HEK293 (cell line): ENCODE measurements around the gene PROCA1.
A peak's percentile ranks its signal among the peaks of the same experiment; 100 is the strongest.

Experiments
- CTCF ChIA-PET: fragments of 350-600 bp; formaldehyde crosslinking; extraction: SDS; loops from one replicate; lab custom pipeline; 2021; ENCODE audit warnings: antibody characterized with exemption; lab: Yijun Ruan, JAX
- POLR2A ChIA-PET: fragments of 300-600 bp; formaldehyde crosslinking; extraction: SDS; loops from one replicate; lab custom pipeline; 2020; ENCODE audit warnings: antibody characterized with exemption, inconsistent platforms; lab: Yijun Ruan, JAX
- H3K27ac ChIP-seq: fragments of 200-500 bp; sonication (Bioruptor generic); 2 replicates; pipeline ENCODE4 v1.5.1; 2014; ENCODE audit warnings: low read depth, low read length, control low read depth, inconsistent platforms; ENCODE audit errors: extremely low read depth
- H3K36me3 ChIP-seq, 2 experiments: fragments of 200-500 bp in 1 of 2; sonication (Bioruptor generic) in 1 of 2; 1 replicate in 1 of 2; 2 replicates in 1 of 2; pipeline ENCODE4 v1.5.1; 2014 to 2017; ENCODE audit warnings: inconsistent platforms in 2 of 2, low read length in 2 of 2; ENCODE audit not compliant: control insufficient read depth in 2 of 2, insufficient read depth in 1 of 2
- H3K4me1 ChIP-seq: fragments of 200-500 bp; sonication (Bioruptor generic); 2 replicates; pipeline ENCODE4 v1.5.1; 2014; ENCODE audit warnings: mild to moderate bottlenecking, low read length, inconsistent platforms; ENCODE audit not compliant: control insufficient read depth, insufficient read depth
- H3K4me3 ChIP-seq: 2 replicates; pipeline ENCODE4 v1.5.1; 2011; ENCODE audit warnings: low read depth, mild to moderate bottlenecking, control low read depth, low read length, moderate library complexity
- H3K9me3 ChIP-seq: fragments of 200-500 bp; sonication (Bioruptor generic); 2 replicates; pipeline ENCODE4 v1.5.1; 2014; ENCODE audit warnings: low read depth, low read length, inconsistent platforms; ENCODE audit not compliant: control insufficient read depth, insufficient read depth
- EGR2 ChIP-seq: fragments of 450-650 bp; formaldehyde crosslinking; IDR thresholded peaks from 2 replicates; pipeline ENCODE4 v1.5.1; 2016; ENCODE audit warnings: low read depth, missing biosample characterization, missing genetic modification characterization
- MEIS1 ChIP-seq: sonication (generic); formaldehyde crosslinking; IDR thresholded peaks from 2 replicates; pipeline ENCODE4 v1.8.1; 2022; ENCODE audit warnings: missing genetic modification reagents, mild to moderate bottlenecking, borderline replicate concordance
- PRDM1 ChIP-seq: fragments of 450-650 bp; formaldehyde crosslinking; IDR thresholded peaks from 2 replicates; pipeline ENCODE4; 2016; ENCODE audit warnings: missing biosample characterization, missing genetic modification characterization
- YY1 ChIP-seq: fragments of 450-650 bp; formaldehyde crosslinking; IDR thresholded peaks from 2 replicates; pipeline ENCODE4 v1.5.1; 2018; ENCODE audit warnings: missing biosample characterization, missing genetic modification characterization
- ZBTB20 ChIP-seq: fragments of 450-650 bp; formaldehyde crosslinking; IDR thresholded peaks from 2 replicates; pipeline ENCODE4 v1.5.1; 2016; ENCODE audit warnings: missing biosample characterization, missing genetic modification characterization
- ZBTB48 ChIP-seq: fragments of 450-650 bp; formaldehyde crosslinking; IDR thresholded peaks from 2 replicates; pipeline ENCODE4 v1.5.1; 2016; ENCODE audit warnings: missing biosample characterization, missing genetic modification characterization
- ZBTB8A ChIP-seq: fragments of 450-650 bp; formaldehyde crosslinking; IDR thresholded peaks from 2 replicates; pipeline ENCODE4 v1.5.1; 2016; ENCODE audit warnings: missing biosample characterization, missing genetic modification characterization
- ZFP69B ChIP-seq: fragments of 450-650 bp; formaldehyde crosslinking; IDR thresholded peaks from 2 replicates; pipeline ENCODE4 v1.5.1; 2016; ENCODE audit warnings: missing biosample characterization, missing genetic modification characterization
- ZNF133 ChIP-seq: fragments of 450-650 bp; formaldehyde crosslinking; IDR thresholded peaks from 2 replicates; pipeline ENCODE4 v1.5.1; 2016; ENCODE audit warnings: missing biosample characterization, missing genetic modification characterization
- ZNF280D ChIP-seq: fragments of 450-650 bp; formaldehyde crosslinking; IDR thresholded peaks from 2 replicates; pipeline ENCODE4 v1.5.1; 2016; ENCODE audit warnings: missing biosample characterization, missing genetic modification characterization
- ZNF292 ChIP-seq: fragments of 450-650 bp; formaldehyde crosslinking; IDR thresholded peaks from 2 replicates; pipeline ENCODE4 v1.5.1; 2016; ENCODE audit warnings: low read depth, missing biosample characterization, missing genetic modification characterization, borderline replicate concordance
- ZNF324 ChIP-seq: fragments of 450-650 bp; formaldehyde crosslinking; IDR thresholded peaks from 2 replicates; pipeline ENCODE4 v1.5.1; 2016; ENCODE audit warnings: missing biosample characterization, missing genetic modification characterization
- ZNF404 ChIP-seq: fragments of 450-650 bp; formaldehyde crosslinking; IDR thresholded peaks from 2 replicates; pipeline ENCODE4 v1.5.1; 2017; ENCODE audit warnings: missing biosample characterization, missing genetic modification characterization
- ZNF423 ChIP-seq: fragments of 450-650 bp; formaldehyde crosslinking; IDR thresholded peaks from 2 replicates; pipeline ENCODE4 v1.5.1; 2016; ENCODE audit warnings: missing biosample characterization, missing genetic modification characterization
- ZNF501 ChIP-seq: fragments of 450-650 bp; formaldehyde crosslinking; IDR thresholded peaks from 2 replicates; pipeline ENCODE4 v1.5.1; 2016; ENCODE audit warnings: missing biosample characterization, missing genetic modification characterization
- ZNF510 ChIP-seq: fragments of 450-650 bp; formaldehyde crosslinking; IDR thresholded peaks from 2 replicates; pipeline ENCODE4 v1.5.1; 2018; ENCODE audit warnings: mild to moderate bottlenecking, missing genetic modification characterization, missing biosample characterization; ENCODE audit not compliant: insufficient replicate concordance
- ZNF558 ChIP-seq: fragments of 450-650 bp; formaldehyde crosslinking; IDR thresholded peaks from 2 replicates; pipeline ENCODE4 v1.5.1; 2016; ENCODE audit warnings: missing biosample characterization, missing genetic modification characterization
- ZNF561 ChIP-seq: fragments of 450-650 bp; IDR thresholded peaks from 2 replicates; pipeline ENCODE4 v1.5.1; 2018; ENCODE audit warnings: missing biosample characterization, missing genetic modification characterization, borderline replicate concordance
- ZNF660 ChIP-seq: fragments of 450-650 bp; IDR thresholded peaks from 2 replicates; pipeline ENCODE4 v1.5.1; 2018; ENCODE audit warnings: missing biosample characterization, mild to moderate bottlenecking, missing genetic modification characterization
- ZNF701 ChIP-seq: fragments of 450-650 bp; formaldehyde crosslinking; IDR thresholded peaks from 2 replicates; pipeline ENCODE4 v1.5.1; 2016; ENCODE audit warnings: missing biosample characterization, missing genetic modification characterization
- ZNF777 ChIP-seq: fragments of 450-650 bp; formaldehyde crosslinking; IDR thresholded peaks from 2 replicates; pipeline ENCODE4 v1.5.1; 2017; ENCODE audit warnings: missing biosample characterization, missing genetic modification characterization, borderline replicate concordance
- ZSCAN18 ChIP-seq: fragments of 450-650 bp; formaldehyde crosslinking; IDR thresholded peaks from 2 replicates; pipeline ENCODE4 v1.5.1; 2016; ENCODE audit warnings: missing biosample characterization, missing genetic modification characterization
- TF ChIP-seq, protein P1 (sequence below): fragments of 450-650 bp; formaldehyde crosslinking; IDR thresholded peaks from 2 replicates; pipeline ENCODE4 v1.5.1; 2016; ENCODE audit warnings: missing biosample characterization, missing genetic modification characterization
- TF ChIP-seq, protein P2 (sequence below): fragments of 450-650 bp; formaldehyde crosslinking; IDR thresholded peaks from 2 replicates; pipeline ENCODE4 v1.5.1; 2016; ENCODE audit warnings: missing biosample characterization, missing genetic modification characterization
- TF ChIP-seq, protein P3 (sequence below): fragments of 450-650 bp; formaldehyde crosslinking; IDR thresholded peaks from 2 replicates; pipeline ENCODE4 v1.5.1; 2016; ENCODE audit warnings: missing biosample characterization, missing genetic modification characterization

The PROCA1 gene

DNA sequence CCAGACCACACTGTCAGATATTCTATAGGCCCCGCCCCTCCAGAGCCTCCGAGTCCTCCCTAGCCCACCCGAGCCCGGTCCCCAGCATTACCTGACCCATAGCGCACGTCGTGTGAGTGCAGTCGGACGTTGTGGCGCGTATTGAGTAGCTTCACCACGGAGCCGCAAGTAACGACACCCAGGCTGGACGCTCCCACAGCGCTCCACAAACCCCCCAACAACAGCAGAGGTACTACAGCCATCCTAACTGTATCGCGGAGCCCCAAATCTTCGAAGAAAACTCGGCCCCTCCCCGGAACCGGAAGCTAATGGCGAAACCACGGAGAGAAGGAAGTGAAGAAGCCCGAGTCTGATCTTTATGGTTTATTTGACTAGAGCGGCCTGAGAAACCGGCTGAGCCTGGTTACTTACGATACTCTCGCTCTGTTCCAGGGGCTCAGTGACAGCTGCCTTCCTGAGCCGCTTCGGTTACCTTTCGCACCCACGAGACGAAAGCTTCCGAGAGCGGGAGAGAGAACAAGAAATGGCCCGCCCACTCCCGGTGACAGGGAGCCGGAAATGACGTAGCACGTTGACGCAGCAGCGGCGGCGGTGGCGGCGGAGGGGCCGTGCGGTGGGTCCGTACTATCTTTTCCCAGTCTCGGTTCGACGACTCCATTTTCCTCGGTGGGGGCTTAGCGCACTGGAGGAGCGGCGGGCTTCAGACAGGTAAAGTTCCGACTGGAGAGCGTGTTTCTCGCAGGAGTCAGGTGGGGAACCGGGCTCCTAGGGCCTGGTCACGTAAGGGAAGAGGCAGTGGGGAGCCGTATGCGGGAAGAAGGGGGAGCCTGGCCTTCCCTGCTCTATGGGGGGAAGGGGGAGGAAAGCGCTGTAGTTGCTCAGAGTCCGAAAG is 49.8 kb downstream of the PROCA1 start, which contains the start of the genes SDF2 and SUPT6H:
Gene SDF2 (minus strand): TSS at position 272 of the 892 bp plus-strand sequence. CDS start 30 bp downstream, at position 242.
Gene SUPT6H (plus strand): TSS at position 571 of the 892 bp plus-strand sequence. CDS start 11,197 bp downstream, outside the sequence.
- H3K4me1 ChIP-seq, result peaks cover 7% of the 10 kb centered on the region
- H3K9me3 ChIP-seq, result no peaks in the 10 kb centered on the region
- H3K4me3 ChIP-seq, result peak within 1 kb of the TSS; percentile 78
- ChIA-PET POLR2A (interaction anchor here (0.8 to 3.2 kb wide), 16 partner anchors 8 to 290 kb away, joined by 3 to 56 read pairs (median 6); partner anchors contain the start of genes BLTP2, NEK8, PHF12 and PIGS), CTCF (interaction anchor here (0.6 to 4.7 kb wide), 8 partner anchors 13 to 66 kb away, joined by 3 to 42 read pairs (median 6); partner anchors contain the start of gene BLTP2)
- H3K27ac ChIP-seq, result peak within 1 kb of the TSS; percentile 81
- H3K36me3 ChIP-seq, result peaks cover 38 to 59% of the 10 kb centered on the region in 2 experiments
- no peak for TF ChIP-seq MEIS1 (CRISPR knock-in tag)
- TF ChIP-seq ZNF423 (tag by site-specific recombination), result no peak
- peak; percentile 62 for TF ChIP-seq ZNF501 (tag by site-specific recombination)
- TF ChIP-seq, protein P1, sequence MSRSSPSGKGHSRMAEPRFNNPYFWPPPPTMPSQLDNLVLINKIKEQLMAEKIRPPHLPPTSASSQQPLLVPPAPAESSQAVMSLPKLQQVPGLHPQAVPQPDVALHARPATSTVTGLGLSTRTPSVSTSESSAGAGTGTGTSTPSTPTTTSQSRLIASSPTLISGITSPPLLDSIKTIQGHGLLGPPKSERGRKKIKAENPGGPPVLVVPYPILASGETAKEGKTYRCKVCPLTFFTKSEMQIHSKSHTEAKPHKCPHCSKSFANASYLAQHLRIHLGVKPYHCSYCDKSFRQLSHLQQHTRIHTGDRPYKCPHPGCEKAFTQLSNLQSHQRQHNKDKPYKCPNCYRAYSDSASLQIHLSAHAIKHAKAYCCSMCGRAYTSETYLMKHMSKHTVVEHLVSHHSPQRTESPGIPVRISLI (tag by site-specific recombination), result no peak
- no peak for TF ChIP-seq ZNF510 (tag by site-specific recombination)
- TF ChIP-seq ZBTB8A, result no peak
- TF ChIP-seq ZNF280D (tag by site-specific recombination), result no peak
- no peak for TF ChIP-seq ZSCAN18
- no peak for TF ChIP-seq ZNF558
- TF ChIP-seq ZNF660 (tag by site-specific recombination), result no peak
- TF ChIP-seq ZNF133 (tag by site-specific recombination), result no peak
- TF ChIP-seq YY1 (tag by site-specific recombination), result peak; percentile 79
- TF ChIP-seq ZBTB20, result peak; percentile 92
- TF ChIP-seq, protein P2, sequence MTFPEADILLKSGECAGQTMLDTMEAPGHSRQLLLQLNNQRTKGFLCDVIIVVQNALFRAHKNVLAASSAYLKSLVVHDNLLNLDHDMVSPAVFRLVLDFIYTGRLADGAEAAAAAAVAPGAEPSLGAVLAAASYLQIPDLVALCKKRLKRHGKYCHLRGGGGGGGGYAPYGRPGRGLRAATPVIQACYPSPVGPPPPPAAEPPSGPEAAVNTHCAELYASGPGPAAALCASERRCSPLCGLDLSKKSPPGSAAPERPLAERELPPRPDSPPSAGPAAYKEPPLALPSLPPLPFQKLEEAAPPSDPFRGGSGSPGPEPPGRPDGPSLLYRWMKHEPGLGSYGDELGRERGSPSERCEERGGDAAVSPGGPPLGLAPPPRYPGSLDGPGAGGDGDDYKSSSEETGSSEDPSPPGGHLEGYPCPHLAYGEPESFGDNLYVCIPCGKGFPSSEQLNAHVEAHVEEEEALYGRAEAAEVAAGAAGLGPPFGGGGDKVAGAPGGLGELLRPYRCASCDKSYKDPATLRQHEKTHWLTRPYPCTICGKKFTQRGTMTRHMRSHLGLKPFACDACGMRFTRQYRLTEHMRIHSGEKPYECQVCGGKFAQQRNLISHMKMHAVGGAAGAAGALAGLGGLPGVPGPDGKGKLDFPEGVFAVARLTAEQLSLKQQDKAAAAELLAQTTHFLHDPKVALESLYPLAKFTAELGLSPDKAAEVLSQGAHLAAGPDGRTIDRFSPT, result no peak
- no peak for TF ChIP-seq ZNF292 (tag by site-specific recombination)
- TF ChIP-seq ZNF777 (tag by site-specific recombination), result peak; percentile 61; the same call in 1 of the 2 replicates
- TF ChIP-seq ZBTB48, result peak; percentile 71
- no peak for TF ChIP-seq ZNF561
- peak; percentile 84 for TF ChIP-seq ZFP69B (tag by site-specific recombination)
- TF ChIP-seq EGR2, result peak; percentile 68
- 0 out of 2 replicates have a peak, but pooled peaks have one; percentile 36 for TF ChIP-seq ZNF324 (tag by site-specific recombination)
- peak; percentile 83 for TF ChIP-seq PRDM1
- no peak for TF ChIP-seq ZNF701
- TF ChIP-seq ZNF404 (tag by site-specific recombination), result no peak
- TF ChIP-seq, protein P3, sequence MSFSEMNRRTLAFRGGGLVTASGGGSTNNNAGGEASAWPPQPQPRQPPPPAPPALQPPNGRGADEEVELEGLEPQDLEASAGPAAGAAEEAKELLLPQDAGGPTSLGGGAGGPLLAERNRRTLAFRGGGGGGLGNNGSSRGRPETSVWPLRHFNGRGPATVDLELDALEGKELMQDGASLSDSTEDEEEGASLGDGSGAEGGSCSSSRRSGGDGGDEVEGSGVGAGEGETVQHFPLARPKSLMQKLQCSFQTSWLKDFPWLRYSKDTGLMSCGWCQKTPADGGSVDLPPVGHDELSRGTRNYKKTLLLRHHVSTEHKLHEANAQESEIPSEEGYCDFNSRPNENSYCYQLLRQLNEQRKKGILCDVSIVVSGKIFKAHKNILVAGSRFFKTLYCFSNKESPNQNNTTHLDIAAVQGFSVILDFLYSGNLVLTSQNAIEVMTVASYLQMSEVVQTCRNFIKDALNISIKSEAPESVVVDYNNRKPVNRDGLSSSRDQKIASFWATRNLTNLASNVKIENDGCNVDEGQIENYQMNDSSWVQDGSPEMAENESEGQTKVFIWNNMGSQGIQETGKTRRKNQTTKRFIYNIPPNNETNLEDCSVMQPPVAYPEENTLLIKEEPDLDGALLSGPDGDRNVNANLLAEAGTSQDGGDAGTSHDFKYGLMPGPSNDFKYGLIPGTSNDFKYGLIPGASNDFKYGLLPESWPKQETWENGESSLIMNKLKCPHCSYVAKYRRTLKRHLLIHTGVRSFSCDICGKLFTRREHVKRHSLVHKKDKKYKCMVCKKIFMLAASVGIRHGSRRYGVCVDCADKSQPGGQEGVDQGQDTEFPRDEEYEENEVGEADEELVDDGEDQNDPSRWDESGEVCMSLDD (tag by site-specific recombination), result 0 out of 2 replicates have a peak, but pooled peaks have one; percentile 45
